Neural cell (in vitro differentiated cells): ENCODE data around the gene C5AR1.

Source experiments
- EP300 ChIP-seq: fragments of 450-650 bp; conservative IDR thresholded peaks from 2 replicates; pipeline ENCODE4 v1.6.1; 2014; ENCODE audit warnings: antibody characterized with exemption, mild to moderate bottlenecking, moderate library complexity; ENCODE audit not compliant: poor library complexity, severe bottlenecking
- TF ChIP-seq, protein P1 (sequence below): fragments of 450-650 bp; IDR thresholded peaks from 2 replicates; pipeline ENCODE4 v1.5.1; 2014; ENCODE audit warnings: antibody characterized with exemption, mild to moderate bottlenecking, moderate library complexity; ENCODE audit not compliant: poor library complexity, severe bottlenecking

DNA sequence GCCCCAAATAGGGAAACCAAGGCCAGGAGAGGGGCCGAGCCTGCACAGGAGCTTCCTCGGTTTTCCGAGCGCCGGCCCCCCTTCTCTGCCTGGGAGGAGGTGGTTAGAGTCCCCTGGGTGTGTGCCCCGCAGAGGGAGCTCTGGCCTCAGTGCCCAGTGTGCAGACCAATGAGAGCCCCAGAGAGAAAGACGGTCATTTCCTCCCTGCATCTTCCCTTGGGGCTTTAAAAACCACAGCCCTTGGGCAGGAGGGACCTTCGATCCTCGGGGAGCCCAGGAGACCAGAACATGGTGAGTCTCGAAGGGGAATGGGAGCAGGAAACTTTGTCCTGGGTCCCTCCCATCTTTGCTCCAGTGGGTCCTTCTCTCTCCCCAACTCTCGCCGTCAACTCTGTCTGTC lies at the start of gene C5AR1:
- TF ChIP-seq, protein P1, sequence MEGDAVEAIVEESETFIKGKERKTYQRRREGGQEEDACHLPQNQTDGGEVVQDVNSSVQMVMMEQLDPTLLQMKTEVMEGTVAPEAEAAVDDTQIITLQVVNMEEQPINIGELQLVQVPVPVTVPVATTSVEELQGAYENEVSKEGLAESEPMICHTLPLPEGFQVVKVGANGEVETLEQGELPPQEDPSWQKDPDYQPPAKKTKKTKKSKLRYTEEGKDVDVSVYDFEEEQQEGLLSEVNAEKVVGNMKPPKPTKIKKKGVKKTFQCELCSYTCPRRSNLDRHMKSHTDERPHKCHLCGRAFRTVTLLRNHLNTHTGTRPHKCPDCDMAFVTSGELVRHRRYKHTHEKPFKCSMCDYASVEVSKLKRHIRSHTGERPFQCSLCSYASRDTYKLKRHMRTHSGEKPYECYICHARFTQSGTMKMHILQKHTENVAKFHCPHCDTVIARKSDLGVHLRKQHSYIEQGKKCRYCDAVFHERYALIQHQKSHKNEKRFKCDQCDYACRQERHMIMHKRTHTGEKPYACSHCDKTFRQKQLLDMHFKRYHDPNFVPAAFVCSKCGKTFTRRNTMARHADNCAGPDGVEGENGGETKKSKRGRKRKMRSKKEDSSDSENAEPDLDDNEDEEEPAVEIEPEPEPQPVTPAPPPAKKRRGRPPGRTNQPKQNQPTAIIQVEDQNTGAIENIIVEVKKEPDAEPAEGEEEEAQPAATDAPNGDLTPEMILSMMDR = no peak
- no peak for TF ChIP-seq EP300
